ENCODE measurements around the gene ST3GAL3.

The ST3GAL3 gene

DNA sequence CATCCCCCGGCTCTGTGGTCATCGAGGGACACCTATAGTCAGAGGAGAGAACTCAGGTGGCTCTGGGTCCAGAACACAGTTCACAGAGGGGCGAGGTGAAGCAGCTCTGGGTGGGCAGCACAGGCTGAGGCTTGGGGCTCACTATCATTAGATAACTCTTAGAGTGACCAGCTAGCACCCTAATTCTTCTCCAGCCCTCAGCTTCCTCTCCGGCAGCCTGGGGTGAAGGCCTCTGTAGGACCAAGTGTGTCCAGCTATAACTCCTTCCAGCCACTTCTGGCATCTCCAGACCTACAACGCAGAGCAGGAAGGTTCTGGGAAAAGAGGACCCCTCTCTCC lies 227.6 kb downstream of the ST3GAL3 start:
- DNase-seq, result no peak
- in situ Hi-C loops (cut with HindIII; ENCODE audit: low pct_ligation_motif_present, low pct_unique_long_range_greater_than_20kb, low sequenced_read_pairs), result loop anchor here (25.0 kb wide), 1 partner anchor 173 kb away; no protein-coding TSS in a partner anchor

DNA sequence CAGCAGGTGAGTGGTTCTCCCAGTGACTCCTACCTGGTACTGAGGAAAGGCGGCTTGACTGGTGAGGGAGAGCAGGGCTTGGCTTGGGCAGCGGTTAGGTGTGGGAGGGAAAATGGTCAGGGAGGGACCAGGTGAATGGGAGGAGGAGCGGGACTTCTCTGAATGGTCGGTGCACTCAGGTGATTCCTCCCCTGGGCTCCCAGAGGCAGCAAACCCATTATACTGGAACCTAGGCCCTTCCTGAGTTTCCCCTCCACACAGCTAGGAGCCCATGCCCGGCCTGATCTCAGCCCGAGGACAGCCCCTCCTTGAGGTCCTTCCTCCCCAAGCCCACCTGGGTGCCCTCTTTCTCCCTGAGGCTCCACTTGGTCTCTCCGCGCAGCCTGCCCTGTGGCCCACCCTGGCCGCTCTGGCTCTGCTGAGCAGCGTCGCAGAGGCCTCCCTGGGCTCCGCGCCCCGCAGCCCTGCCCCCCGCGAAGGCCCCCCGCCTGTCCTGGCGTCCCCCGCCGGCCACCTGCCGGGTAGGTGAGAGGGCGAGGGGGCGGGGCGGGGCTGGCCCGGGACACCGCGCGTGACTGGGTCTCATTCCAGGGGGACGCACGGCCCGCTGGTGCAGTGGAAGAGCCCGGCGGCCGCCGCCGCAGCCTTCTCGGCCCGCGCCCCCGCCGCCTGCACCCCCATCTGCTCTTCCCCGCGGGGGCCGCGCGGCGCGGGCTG lies 228.5 kb downstream of the ST3GAL3 start:
- in situ Hi-C loops (cut with HindIII; ENCODE audit: low pct_ligation_motif_present, low pct_unique_long_range_greater_than_20kb, low sequenced_read_pairs), result loop anchor here (25.0 kb wide), 1 partner anchor 174 kb away; no protein-coding TSS in a partner anchor
- no peak for DNase-seq

DNA sequence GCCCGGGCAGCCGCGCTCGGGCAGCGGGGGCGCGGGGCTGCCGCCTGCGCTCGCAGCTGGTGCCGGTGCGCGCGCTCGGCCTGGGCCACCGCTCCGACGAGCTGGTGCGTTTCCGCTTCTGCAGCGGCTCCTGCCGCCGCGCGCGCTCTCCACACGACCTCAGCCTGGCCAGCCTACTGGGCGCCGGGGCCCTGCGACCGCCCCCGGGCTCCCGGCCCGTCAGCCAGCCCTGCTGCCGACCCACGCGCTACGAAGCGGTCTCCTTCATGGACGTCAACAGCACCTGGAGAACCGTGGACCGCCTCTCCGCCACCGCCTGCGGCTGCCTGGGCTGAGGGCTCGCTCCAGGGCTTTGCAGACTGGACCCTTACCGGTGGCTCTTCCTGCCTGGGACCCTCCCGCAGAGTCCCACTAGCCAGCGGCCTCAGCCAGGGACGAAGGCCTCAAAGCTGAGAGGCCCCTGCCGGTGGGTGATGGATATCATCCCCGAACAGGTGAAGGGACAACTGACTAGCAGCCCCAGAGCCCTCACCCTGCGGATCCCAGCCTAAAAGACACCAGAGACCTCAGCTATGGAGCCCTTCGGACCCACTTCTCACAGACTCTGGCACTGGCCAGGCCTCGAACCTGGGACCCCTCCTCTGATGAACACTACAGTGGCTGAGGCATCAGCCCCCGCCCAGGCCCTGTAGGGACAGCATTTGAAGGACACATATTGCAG lies 229.3 kb downstream of the ST3GAL3 start:
- peak; percentile 53 for DNase-seq

DNA sequence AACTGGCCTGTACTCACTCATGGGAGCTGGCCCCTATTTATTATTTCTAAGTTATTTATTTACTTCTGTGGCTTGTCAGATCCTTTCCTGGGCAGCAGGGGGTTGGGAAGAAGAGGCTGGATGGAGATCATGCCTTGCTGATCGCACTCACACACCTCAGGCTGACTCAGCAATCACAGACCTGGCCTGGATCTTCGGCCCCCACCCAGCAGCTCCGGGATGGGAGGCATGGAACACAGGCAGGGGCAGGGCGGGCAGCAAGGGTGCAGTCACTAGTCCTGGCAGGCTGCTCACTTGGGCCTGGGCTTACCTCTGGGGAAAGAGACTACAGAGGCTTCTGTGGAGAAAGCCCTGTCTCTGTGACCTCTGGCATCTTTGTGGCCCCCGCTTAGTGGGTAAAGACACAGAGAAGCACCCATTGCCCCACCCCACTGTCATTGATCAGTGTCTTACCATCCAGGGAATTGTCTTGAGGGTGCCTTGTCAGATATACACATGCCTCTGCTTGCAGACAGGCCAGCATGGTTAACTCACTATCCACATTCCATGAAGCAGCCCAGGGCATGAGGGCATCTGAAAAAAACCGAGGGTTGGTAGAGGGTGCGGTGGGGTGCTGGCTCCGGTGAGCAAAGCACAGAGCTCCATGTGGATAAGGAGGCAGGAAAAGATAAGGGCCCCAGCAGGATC lies 230.0 kb downstream of the ST3GAL3 start:
- peak; percentile 79 for DNase-seq
- in situ Hi-C loops (cut with HindIII; ENCODE audit: low pct_ligation_motif_present, low pct_unique_long_range_greater_than_20kb, low sequenced_read_pairs), result loop anchor here (25.0 kb wide), 1 partner anchor 175 kb away; no protein-coding TSS in a partner anchor

More for the DNA sequence above, 229.3 kb downstream of the ST3GAL3 start:
- in situ Hi-C loops (cut with HindIII; ENCODE audit: low pct_ligation_motif_present, low pct_unique_long_range_greater_than_20kb, low sequenced_read_pairs), result loop anchor here (25.0 kb wide), 1 partner anchor 174 kb away; no protein-coding TSS in a partner anchor

DNA sequence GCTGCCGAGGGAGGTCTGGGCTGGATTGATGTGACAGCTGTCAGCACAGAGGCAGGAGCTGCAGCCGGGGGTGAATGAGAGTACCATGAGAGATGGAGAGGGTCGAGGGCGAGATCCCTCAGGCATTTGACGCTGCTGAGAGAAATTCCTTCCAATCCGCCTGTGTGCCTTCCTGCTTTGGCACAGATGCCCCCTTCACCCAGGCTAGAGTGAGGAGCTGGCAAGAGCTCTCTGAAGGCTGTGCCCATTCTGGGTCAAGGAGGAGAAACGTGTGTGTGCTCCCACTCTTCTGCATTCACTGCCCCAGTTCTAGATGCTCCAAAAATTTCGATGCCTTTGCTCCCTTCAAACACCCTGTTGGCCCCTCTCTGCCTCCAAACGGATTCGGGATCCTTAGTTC lies 231.0 kb downstream of the ST3GAL3 start:
- no peak for DNase-seq
- in situ Hi-C loops (cut with HindIII; ENCODE audit: low pct_ligation_motif_present, low pct_unique_long_range_greater_than_20kb, low sequenced_read_pairs), result loop anchor here (25.0 kb wide), 1 partner anchor 176 kb away; no protein-coding TSS in a partner anchor

DNA sequence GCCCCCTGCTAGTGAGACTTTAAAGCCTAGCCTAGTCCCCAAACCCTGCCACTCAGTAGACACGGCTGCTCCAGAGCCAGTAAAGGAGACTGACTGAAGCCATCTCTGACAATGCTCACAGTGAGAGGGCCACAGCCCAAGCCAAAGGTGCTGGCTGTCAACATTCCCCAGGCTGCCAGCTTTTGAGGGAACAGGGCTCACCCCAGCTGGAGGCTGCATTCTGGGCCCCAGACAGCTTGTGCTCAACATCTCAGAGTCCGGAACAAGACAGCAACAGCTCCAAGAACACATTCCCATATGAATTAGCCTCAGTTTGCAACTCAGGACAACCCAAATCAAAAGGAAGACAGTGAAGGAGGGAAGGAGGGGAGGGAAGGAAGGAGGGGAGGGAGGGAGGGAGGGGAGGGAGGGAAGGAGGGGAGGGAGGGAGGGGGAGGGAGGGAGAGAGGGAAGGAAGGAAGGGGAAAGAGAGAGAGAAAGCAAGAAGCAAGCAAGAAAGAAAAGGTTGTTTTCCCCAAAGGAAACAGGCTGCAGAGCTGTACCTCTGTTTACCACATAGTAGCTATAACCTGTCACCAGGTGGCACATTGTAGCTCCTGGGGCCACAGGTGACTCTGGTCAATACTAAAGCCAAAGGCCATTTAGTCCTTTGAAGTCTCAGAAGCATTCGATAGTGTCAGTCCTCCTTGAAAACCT lies 231.7 kb downstream of the ST3GAL3 start:
- in situ Hi-C loops (cut with HindIII; ENCODE audit: low pct_ligation_motif_present, low pct_unique_long_range_greater_than_20kb, low sequenced_read_pairs), result loop anchor here (25.0 kb wide), 1 partner anchor 177 kb away; no protein-coding TSS in a partner anchor

DNA sequence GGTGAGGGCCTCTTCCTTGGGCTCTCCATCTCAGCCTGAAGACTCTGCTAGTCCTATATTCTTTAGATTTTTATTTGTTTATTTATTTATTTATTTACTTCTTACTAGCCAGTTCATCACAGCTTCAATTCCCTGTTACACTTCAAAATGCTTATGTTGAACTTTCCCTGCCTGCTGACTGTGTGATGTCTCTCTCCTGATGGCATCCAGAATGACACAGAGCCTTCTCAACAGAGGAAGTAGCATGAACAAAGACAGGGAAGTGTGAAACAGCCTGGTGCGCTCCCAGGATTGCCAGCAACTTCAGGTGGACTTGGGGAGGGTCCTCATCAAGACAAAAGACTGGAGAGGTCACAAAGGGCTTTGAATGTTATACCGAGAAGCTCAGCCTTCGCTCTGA lies 235.1 kb downstream of the ST3GAL3 start:
- in situ Hi-C loops (cut with HindIII; ENCODE audit: low pct_ligation_motif_present, low pct_unique_long_range_greater_than_20kb, low sequenced_read_pairs), result loop anchor here (25.0 kb wide), 1 partner anchor 180 kb away; no protein-coding TSS in a partner anchor
- DNase-seq, result no peak

More for the DNA sequence above, 231.7 kb downstream of the ST3GAL3 start:
- no peak for DNase-seq

DNA sequence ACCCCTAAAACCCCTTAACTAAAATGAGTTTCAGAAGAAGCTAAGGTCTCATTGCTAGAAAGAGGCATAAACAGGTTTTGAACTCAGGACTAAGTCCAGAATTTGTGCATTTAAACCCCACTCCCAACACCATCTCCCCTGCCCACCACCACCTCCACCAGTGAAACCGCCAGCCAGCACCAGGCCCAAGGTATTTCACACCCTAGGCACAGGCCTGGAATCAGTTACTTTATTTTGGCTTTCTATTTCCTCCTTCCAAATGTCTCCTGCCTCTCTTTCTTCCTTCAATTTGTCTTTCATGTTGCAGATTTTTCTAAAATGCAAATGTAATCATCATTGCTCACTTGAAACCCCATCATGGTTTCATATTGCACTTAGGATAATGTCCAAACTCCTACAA lies 237.5 kb downstream of the ST3GAL3 start:
- DNase-seq, result no peak
- in situ Hi-C loops (cut with HindIII; ENCODE audit: low pct_ligation_motif_present, low pct_unique_long_range_greater_than_20kb, low sequenced_read_pairs), result loop anchor here (25.0 kb wide), 1 partner anchor 183 kb away; no protein-coding TSS in a partner anchor

DNA sequence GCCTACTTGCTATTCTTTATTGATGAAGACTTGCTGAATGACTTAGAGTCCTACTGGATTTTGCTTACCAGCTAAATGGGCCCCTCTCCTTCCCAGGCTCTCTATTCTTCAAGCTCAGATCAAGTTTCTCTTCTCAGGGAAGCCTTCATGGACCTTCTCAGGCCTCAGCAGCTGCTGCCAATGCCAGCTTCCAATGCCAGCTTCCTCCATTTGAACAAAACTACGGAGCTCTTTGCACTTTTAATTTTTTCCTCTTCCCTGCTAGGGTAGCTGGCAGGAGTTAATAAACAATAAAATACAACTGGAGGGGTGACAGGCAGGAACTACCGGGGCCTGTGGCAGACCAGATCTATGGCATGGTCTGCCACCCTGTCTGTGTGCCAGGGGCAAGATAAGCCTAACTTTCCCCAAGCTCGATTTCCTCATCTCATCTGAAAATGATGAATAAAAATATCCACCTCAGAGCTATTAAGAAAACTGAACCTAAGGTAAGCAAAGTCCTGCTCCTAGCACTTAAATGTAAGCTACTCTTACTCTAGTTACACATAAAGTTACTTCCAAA lies 238.4 kb downstream of the ST3GAL3 start:
- DNase-seq, result no peak
- in situ Hi-C loops (cut with HindIII; ENCODE audit: low pct_ligation_motif_present, low pct_unique_long_range_greater_than_20kb, low sequenced_read_pairs), result loop anchor here (25.0 kb wide), 1 partner anchor 183 kb away; no protein-coding TSS in a partner anchor

DNA sequence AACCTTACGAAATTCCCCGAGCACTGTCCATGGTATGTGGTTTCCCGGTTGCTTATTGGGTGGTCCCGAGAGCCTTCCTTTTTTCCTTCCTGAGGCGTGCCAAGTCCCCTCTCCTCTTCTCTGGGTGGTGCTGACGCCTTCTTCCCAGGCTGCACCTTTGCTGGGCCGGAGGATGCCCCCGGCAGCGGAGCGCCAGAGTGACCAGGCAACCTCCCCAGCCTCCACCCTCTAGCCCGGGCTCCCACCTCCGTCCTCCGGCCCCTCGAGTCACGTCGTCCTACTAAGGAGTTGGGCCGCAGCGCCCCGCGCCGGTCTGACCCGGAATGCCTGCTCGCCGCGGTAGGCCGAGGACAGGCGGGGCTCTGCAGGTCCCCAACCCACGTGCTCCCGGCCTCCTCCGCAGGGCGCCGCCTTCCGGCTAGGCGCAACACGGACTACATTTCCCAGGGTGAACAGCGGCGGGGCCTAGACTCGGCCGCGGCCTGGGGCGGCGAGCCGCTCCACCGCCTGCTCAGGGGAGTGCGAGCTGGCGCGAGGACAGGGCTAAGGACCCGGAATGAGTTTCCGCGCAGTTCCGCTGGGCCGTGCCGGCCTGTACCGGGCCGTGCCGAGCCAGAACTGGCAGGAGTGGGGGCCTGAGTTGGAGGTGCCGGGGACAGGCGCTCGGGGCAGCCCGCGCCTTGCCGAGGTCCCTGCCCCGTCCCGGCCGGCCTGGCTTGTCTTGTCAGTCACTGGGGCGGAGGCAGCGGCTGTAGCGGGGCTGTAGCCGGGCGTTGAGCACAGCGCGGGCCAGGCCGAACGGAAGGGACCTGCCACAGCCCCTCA lies 239.1 kb downstream of the ST3GAL3 start, which contains the start of gene IPO13:
Gene IPO13, plus strand, starts transcription at position 715 of the 825 bp plus-strand sequence. CDS start 651 bp downstream, outside the sequence.
- in situ Hi-C loops (cut with HindIII; ENCODE audit: low pct_ligation_motif_present, low pct_unique_long_range_greater_than_20kb, low sequenced_read_pairs), result loop anchor here (25.0 kb wide), 1 partner anchor 184 kb away; no protein-coding TSS in a partner anchor
- DNase-seq, result peak; percentile 94

DNA sequence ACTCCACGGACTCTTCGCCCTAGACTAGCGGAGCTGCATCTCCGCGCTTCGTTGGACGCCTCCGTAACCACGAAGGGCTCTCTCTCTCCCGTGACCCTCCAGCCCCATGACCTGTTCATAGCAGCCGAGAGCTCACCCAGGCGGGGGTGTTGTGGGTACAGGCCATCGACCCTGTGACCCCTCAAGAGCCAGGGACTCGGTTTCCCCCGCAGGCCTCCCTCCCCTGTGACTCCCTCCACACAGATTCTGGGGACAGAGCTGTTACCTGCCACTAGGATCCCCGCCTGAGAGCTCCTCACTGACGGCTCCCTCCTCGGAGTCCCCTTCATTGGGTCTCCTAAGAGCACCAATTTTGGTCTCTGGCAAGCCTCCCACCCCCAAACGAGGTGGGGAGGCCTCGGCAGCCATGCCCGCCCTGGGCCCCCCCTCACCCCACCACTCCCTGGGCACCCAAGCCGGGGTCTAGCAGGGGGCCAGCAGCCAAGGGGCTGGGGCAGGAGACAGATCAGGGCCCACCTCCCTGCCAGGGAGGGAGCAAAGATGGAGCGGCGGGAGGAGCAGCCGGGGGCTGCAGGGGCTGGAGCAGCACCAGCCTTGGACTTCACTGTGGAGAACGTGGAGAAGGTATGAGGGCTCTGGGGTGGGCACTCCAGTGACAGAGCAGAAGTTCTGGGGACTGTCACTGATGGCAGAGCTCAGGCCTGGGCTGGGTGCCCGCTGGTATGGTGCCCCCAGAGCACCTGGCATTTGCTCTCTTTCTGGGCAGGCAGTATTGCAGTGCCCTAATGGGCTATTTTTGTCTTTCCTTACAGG lies 239.9 kb downstream of the ST3GAL3 start:
- in situ Hi-C loops (cut with HindIII; ENCODE audit: low pct_ligation_motif_present, low pct_unique_long_range_greater_than_20kb, low sequenced_read_pairs), result loop anchor here (25.0 kb wide), 1 partner anchor 185 kb away; no protein-coding TSS in a partner anchor
- no peak for DNase-seq

DNA sequence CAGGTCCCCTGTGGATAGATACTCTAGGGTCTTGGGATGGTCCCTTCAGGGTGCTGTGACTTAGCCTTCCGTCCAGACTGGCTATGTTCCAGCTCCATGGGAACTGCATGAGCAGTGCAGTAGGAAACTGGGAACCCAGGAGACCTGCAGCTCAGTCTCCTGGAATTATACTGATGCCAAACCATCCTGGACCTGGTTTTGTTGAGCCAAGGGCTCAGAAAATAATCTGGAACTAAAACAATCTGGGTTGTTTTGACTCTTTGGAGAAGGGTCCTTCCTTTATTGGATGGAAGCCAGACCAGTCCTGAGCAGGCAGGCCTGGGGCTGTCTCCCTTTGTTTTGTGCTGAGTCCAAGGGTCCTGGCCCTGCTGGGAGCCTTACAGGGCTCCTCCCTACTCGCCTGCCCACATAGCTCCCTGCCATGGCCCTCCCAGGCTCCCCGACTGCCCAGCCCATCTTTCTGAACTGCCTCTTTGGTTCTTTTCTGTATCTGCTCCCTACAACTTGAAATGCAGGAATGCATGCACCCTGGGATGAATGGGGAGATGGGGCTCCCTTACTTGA lies 240.6 kb downstream of the ST3GAL3 start:
- no peak for DNase-seq
- in situ Hi-C loops (cut with HindIII; ENCODE audit: low pct_ligation_motif_present, low pct_unique_long_range_greater_than_20kb, low sequenced_read_pairs), result loop anchor here (25.0 kb wide), 1 partner anchor 186 kb away; no protein-coding TSS in a partner anchor

DNA sequence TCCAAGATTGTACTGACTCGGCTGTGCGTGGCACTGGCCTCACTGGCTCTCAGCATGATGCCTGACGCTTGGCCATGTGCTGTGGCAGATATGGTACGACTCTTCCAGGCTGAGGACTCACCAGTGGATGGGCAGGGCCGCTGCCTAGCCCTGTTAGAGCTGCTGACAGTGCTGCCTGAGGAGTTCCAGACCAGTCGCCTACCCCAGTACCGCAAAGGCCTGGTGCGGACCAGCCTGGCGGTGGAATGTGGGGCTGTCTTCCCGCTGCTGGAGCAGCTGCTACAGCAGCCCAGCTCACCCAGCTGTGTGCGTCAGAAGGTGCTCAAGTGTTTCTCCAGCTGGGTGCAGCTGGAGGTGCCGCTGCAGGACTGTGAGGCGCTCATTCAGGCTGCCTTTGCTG lies 242.3 kb downstream of the ST3GAL3 start:
- DNase-seq, result no peak
- in situ Hi-C loops (cut with HindIII; ENCODE audit: low pct_ligation_motif_present, low pct_unique_long_range_greater_than_20kb, low sequenced_read_pairs), result loop anchor here (25.0 kb wide), 1 partner anchor 187 kb away; no protein-coding TSS in a partner anchor

DNA sequence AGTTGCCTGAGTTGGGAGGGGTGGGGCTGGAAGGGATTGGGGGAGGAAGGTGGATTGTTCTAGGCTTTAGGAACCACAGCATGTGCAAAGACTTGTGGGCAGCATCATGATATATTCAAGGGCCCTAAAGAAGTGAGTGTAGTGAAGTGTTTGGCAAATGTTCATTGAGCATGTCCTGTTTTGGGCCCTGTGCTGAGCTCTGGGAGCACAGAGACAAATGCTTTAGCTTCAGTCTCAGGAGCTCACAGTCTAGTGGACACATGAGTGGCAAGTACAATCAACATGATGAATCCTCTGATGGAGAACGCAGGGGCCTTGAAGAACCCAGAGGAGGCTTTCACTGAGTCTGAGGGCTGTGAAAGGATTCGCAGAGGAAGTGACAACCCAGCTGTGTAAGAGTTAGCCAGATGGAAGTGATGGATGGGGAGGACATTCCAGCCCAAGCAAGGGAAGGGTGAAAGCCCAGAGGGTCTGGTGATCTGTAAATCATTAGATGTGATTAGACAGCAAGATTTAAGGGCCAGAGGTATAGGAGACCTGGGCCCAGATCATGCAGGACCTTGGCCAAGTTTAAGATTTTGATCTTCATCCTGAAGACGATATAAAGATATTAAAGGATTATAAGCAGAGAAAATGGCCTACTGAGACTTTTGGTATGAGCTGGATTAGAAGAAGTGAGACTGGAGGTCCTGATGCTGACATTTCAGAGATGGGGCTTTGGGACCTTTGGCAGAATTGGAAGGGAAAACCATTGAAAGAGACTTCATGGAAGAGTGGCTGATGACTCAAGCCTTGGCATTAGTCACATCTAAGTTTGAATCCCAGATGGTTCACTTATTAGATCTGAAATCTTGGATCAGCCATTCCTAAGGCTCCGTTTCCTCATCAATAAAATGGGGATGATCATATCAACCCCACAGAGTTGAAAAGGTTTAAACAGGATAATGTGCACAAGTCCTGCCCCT lies 244.0 kb downstream of the ST3GAL3 start:
- peak; percentile 86 for DNase-seq
- in situ Hi-C loops (cut with HindIII; ENCODE audit: low pct_ligation_motif_present, low pct_unique_long_range_greater_than_20kb, low sequenced_read_pairs), result no loop called here
